Liver (tissue), 9 donors: ENCODE results near the gene GATM. TPM values are rescaled to one million over a fixed set of nuclear protein-coding genes. Genes with fewer than 3 reads are reported as not detected.

Experiments used
- DNase-seq: peaks from one replicate; pipeline ENCODE4 v3.0.0-alpha.2; 2017; ENCODE audit warnings: low spot score
- H3K27ac ChIP-seq, 2 donors: one replicate each; pipeline ENCODE4 v1.7.0; 2013; ENCODE audit warnings: inconsistent platforms in 2 of 2, low read length in 2 of 2, control low read depth in 1 of 2, low read depth in 1 of 2, mild to moderate bottlenecking in 1 of 2
- H3K27me3 ChIP-seq, 4 donors: one replicate each; pipeline versions ENCODE4 v1.6.1 to v1.7.0; 2013; ENCODE audit warnings: low read length in 3 of 4, inconsistent platforms in 1 of 4, mild to moderate bottlenecking in 1 of 4, moderate library complexity in 1 of 4; ENCODE audit not compliant: control insufficient read depth in 4 of 4, insufficient read depth in 4 of 4
- H3K36me3 ChIP-seq, 4 donors: one replicate each; pipeline versions ENCODE4 v1.6.1 to v1.7.0; 2013; ENCODE audit warnings: low read length in 3 of 4, mild to moderate bottlenecking in 3 of 4, low read depth in 1 of 4, moderate library complexity in 1 of 4; ENCODE audit not compliant: control insufficient read depth in 4 of 4, insufficient read depth in 3 of 4
- H3K4me1 ChIP-seq, 4 donors: one replicate each; pipeline versions ENCODE4 v1.6.1 to v1.7.0; 2013; ENCODE audit warnings: low read length in 3 of 4, mild to moderate bottlenecking in 3 of 4, moderate library complexity in 1 of 4; ENCODE audit not compliant: control insufficient read depth in 4 of 4, insufficient read depth in 4 of 4
- H3K4me3 ChIP-seq, 3 donors: one replicate each; pipeline versions ENCODE4 v1.6.1 to v1.7.0; 2013; ENCODE audit warnings: low read length in 3 of 3, control low read depth in 1 of 3, low read depth in 1 of 3, mild to moderate bottlenecking in 1 of 3
- H3K9ac ChIP-seq, 2 donors: one replicate each; pipeline ENCODE4 v1.7.0; 2013; ENCODE audit warnings: low read length in 2 of 2, mild to moderate bottlenecking in 2 of 2, moderate library complexity in 2 of 2, control low read depth in 1 of 2, low read depth in 1 of 2
- H3K9me3 ChIP-seq, 4 donors: one replicate each; pipeline versions ENCODE4 v1.6.1 to v1.7.0; 2013; ENCODE audit warnings: low read length in 3 of 4; ENCODE audit not compliant: control insufficient read depth in 4 of 4
- EGR1 ChIP-seq, 2 donors: IDR thresholded peaks; 2 replicates each; pipeline ENCODE4 v1.6.1; 2016 to 2018; ENCODE audit warnings: antibody characterized with exemption in 2 of 2, low read depth in 2 of 2
- FOXA1 ChIP-seq: IDR thresholded peaks from 2 replicates; pipeline ENCODE4 v1.6.1; 2016; ENCODE audit warnings: antibody characterized with exemption
- GABPA ChIP-seq, 2 donors: IDR thresholded peaks in 1 of 2; conservative IDR thresholded peaks in 1 of 2; 2 replicates each; pipeline ENCODE4 v1.6.1; 2016; ENCODE audit warnings: antibody characterized with exemption in 2 of 2, mild to moderate bottlenecking in 1 of 2, moderate library complexity in 1 of 2
- HNF4A ChIP-seq, 2 donors: conservative IDR thresholded peaks; 2 replicates each; pipeline ENCODE4 v1.6.1; 2016; ENCODE audit warnings: antibody characterized with exemption in 2 of 2, mild to moderate bottlenecking in 2 of 2
- HNF4G ChIP-seq: IDR thresholded peaks from 2 replicates; pipeline ENCODE4 v1.6.1; 2016; ENCODE audit warnings: antibody characterized with exemption
- NR2F2 ChIP-seq: IDR thresholded peaks from 2 replicates; pipeline ENCODE4 v1.6.1; 2016; ENCODE audit warnings: antibody characterized with exemption
- RAD21 ChIP-seq, 2 donors: IDR thresholded peaks; 2 replicates each; pipeline ENCODE4 v1.6.1; 2016; ENCODE audit warnings: antibody characterized with exemption in 2 of 2, mild to moderate bottlenecking in 2 of 2
- RXRA ChIP-seq, 2 donors: IDR thresholded peaks; 2 replicates each; pipeline ENCODE4 v1.6.1; 2017 to 2018; ENCODE audit warnings: antibody characterized with exemption in 2 of 2, mild to moderate bottlenecking in 1 of 2
- SP1 ChIP-seq: IDR thresholded peaks from 2 replicates; pipeline ENCODE4 v1.6.1; 2018; ENCODE audit warnings: antibody characterized with exemption, mild to moderate bottlenecking
- TAF1 ChIP-seq: conservative IDR thresholded peaks from 2 replicates; pipeline ENCODE4 v1.6.1; 2016; ENCODE audit warnings: antibody characterized with exemption, mild to moderate bottlenecking
- YY1 ChIP-seq: IDR thresholded peaks from 2 replicates; pipeline ENCODE4 v1.6.1; 2016; ENCODE audit warnings: antibody characterized with exemption, mild to moderate bottlenecking
- ZBTB33 ChIP-seq: IDR thresholded peaks from 2 replicates; pipeline ENCODE4 v1.6.1; 2016; ENCODE audit warnings: antibody characterized with exemption
- WGBS: extraction: QIAGEN DNeasy Blood & Tissue Kit; methylation state at CpG from one replicate; pipeline ENCODE4 v1.1.7; 2013; 5-methylcytosine and 5-hydroxymethylcytosine counted together
- polyA plus RNA-seq, 2 donors: library from polyadenylated mRNA; stranded (reverse) in 1 of 2; unstranded in 1 of 2; fragments of 200-250 nt in 1 of 2; fragments of >200 nt in 1 of 2; fragmentation: Nextera tagmentation in 1 of 2; extraction: Ambion mirVana in 1 of 2; gene quantifications; one replicate each; pipeline versions ENCODE4 v1.2.1 to v1.2.3, GENCODE V29; 2013 to 2015
- total RNA-seq, 2 donors: library from RNA; depleted of rRNA; stranded (reverse); fragments of >200 nt; gene quantifications; one replicate each; pipeline ENCODE4 v1.2.3, GENCODE V29; 2014
- TF ChIP-seq, protein P1 (sequence below): fragments of 150-350 bp; IDR thresholded peaks from 2 replicates; pipeline ENCODE4 v1.5.1; 2017; ENCODE audit warnings: improper control_type of control experiment, low read depth, low read length; ENCODE audit not compliant: missing input control
- donor health status: healthy.
- donor health status: healthy.
- donor health status: healthy.
- donor health status: healthy.
- donor health status: healthy.

GATM gene
- total and polyA plus RNA-seq, 4 donors = 401 to 1,079 (median 674) TPM

DNA sequence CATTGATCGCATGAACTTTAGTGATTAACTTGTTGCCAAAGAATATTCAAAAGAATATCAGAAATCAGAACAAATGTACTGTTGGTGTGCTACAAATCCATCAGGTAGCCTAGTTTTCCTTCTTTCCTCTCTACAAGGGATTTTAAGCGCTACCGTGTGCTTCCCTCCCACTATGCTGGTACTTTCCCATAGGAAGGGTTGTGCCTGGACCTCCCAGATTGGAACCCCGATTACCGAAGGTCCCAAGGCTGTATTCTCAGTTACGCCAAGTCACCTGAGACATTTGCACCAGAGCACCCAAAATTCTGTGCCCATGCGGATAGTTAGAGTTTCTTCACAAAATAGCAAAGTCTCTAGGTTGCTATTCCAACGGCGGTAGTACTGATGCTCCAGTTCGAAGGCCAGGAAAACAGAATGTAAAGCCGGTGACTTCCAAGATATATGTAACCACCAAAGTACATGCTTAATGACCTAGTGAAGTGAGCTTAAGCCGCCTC lies 23.4 kb upstream of the GATM start:
- Histone ChIP-seq H3K9me3 (no peaks in the 10 kb centered on the region), H3K9ac (peak overlapping the region; percentile 61 to 96), H3K4me1 (peaks cover 10 to 51% (median 39%) of the 10 kb centered on the region in 4 donors), H3K4me3 (peak overlapping the region; percentile 67 to 88 (median 80)), H3K27me3 (no peaks in the 10 kb centered on the region), H3K27ac (peak overlapping the region; percentile 93 to 94), H3K36me3 (peaks cover 0 to 13% (median 5%) of the 10 kb centered on the region in 4 donors)
- WGBS = 1% methylated on average over 12 of the region's 12 CpGs
- no peak for TF ChIP-seq ZBTB33
- DNase-seq = peak; percentile 39

- peaks cover 9 to 54% (median 46%) of the 10 kb centered on the region in 4 donors for H3K4me1 ChIP-seq
- WGBS = 53% methylated on average over 6 of the region's 6 CpGs
- no peak overlapping the region for H3K4me3 ChIP-seq
- TF ChIP-seq, protein P1, sequence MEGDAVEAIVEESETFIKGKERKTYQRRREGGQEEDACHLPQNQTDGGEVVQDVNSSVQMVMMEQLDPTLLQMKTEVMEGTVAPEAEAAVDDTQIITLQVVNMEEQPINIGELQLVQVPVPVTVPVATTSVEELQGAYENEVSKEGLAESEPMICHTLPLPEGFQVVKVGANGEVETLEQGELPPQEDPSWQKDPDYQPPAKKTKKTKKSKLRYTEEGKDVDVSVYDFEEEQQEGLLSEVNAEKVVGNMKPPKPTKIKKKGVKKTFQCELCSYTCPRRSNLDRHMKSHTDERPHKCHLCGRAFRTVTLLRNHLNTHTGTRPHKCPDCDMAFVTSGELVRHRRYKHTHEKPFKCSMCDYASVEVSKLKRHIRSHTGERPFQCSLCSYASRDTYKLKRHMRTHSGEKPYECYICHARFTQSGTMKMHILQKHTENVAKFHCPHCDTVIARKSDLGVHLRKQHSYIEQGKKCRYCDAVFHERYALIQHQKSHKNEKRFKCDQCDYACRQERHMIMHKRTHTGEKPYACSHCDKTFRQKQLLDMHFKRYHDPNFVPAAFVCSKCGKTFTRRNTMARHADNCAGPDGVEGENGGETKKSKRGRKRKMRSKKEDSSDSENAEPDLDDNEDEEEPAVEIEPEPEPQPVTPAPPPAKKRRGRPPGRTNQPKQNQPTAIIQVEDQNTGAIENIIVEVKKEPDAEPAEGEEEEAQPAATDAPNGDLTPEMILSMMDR = peak; percentile 73
- TF ChIP-seq YY1 (no peak), RAD21 (IDR thresholded peaks at IDR 0.05) (peak; percentile 96 to 97)
- no peaks in the 10 kb centered on the region for H3K36me3 ChIP-seq
- no peak for DNase-seq
- H3K27ac ChIP-seq = no peak overlapping the region
- no peaks in the 10 kb centered on the region for H3K9me3 ChIP-seq
- peak overlapping the region in 1 of 2 donors; percentile 12 for H3K9ac ChIP-seq
- H3K27me3 ChIP-seq = no peaks in the 10 kb centered on the region
These were observed 21.3 kb upstream of the GATM start for GRCh38 chr15:45399381-45400212.

DNA sequence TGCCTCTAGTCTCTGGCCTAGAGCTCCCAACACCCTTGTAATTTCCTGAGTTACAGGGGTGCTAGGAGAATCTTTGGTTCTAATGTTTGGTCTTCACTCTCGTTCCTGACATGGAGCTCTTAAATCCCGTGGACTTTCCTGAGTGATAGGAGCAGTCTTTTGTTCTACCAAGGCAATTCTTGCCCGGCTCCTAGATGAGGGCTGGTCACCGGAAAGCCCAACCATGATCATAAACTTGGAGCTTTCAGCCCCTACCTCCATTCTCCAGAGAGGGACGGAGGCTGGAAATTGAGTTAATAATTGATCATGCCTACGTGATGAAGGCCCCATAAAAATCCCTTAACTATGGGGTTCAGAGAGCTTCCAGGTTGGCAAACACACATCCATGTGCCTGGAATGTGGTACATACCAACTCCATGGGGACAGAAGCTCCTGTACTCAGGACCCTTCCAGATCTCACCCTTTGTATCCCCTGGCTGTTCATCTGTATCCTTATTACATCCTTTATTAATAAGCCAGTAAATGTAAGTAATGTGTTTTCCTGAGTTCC lies 18.8 kb upstream of the GATM start:
- Histone ChIP-seq H3K4me1 (peaks cover 2 to 52% (median 36%) of the 10 kb centered on the region in 4 donors), H3K36me3 (no peaks in the 10 kb centered on the region), H3K27me3 (no peaks in the 10 kb centered on the region), H3K9ac (no peak overlapping the region), H3K27ac (no peak overlapping the region), H3K9me3 (no peaks in the 10 kb centered on the region), H3K4me3 (no peak overlapping the region)
- 76% methylated on average over 6 of the region's 6 CpGs for WGBS
- TF ChIP-seq NR2F2 = no peak
- no peak for TF ChIP-seq HNF4G
- TF ChIP-seq RXRA (IDR thresholded peaks at IDR 0.05) = no peak
- no peak for TF ChIP-seq TAF1
- no peak for TF ChIP-seq HNF4A (conservative IDR thresholded peaks at IDR 0.05)
- TF ChIP-seq SP1 = no peak
- no peak for TF ChIP-seq FOXA1
- no peak for TF ChIP-seq EGR1 (IDR thresholded peaks at IDR 0.05; ENCODE audit: low read depth in 2 of 2)
- TF ChIP-seq GABPA (IDR thresholded peaks at IDR 0.05 in 1 of 2, conservative IDR thresholded peaks at IDR 0.05 in 1 of 2) = no peak
- no peak for DNase-seq
